Coronary artery (tissue), 2 donors: Measurements from ENCODE around the gene MAOB.
"Not testable (repeated sequence)": the region's sequence is repeated elsewhere in the genome, so short reads cannot be mapped to it uniquely, and the experiment has no call there.

Source experiments
- DNase-seq: peaks from one replicate; pipeline ENCODE4 v3.0.0-alpha.2; 2017; ENCODE audit warnings: low spot score
- H3K27ac ChIP-seq, 2 donors: fragments of 200-600 bp; sonication (generic); one replicate each; pipeline ENCODE4 v1.5.1; 2016 to 2019
- H3K4me3 ChIP-seq: fragments of 200-600 bp; sonication (generic); 2 replicates; pipeline ENCODE4 v1.5.1; 2016; ENCODE audit warnings: mild to moderate bottlenecking, moderate library complexity
- TF ChIP-seq, protein P1 (sequence below): fragments of 200-600 bp; sonication (generic); IDR thresholded peaks from one replicate; pipeline ENCODE4 v1.5.1; 2019; ENCODE audit warnings: antibody characterized with exemption

Gene MAOB

DNA sequence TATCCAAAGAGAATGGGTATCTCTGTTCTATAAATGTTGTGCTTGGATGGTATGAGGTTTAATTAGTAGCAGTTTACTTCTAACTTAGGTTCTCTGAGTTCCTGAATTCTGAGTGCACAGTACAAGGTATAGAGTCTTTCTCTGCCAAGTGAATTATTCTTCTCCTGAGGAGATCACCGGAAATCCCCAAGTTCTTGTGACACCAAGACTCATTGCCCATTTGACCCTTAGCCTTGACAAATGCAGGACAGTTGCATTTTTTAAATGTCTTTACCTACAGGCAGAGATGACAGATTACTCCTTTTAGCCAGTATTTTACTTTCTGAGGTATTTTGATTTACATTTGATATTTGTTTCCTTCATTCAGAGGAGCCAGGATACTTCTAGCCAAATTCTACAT is 153.3 kb downstream of the MAOB start:
- H3K4me3 ChIP-seq: no peak overlapping the region
- no peak overlapping the region for H3K27ac ChIP-seq
- TF ChIP-seq, protein P1, sequence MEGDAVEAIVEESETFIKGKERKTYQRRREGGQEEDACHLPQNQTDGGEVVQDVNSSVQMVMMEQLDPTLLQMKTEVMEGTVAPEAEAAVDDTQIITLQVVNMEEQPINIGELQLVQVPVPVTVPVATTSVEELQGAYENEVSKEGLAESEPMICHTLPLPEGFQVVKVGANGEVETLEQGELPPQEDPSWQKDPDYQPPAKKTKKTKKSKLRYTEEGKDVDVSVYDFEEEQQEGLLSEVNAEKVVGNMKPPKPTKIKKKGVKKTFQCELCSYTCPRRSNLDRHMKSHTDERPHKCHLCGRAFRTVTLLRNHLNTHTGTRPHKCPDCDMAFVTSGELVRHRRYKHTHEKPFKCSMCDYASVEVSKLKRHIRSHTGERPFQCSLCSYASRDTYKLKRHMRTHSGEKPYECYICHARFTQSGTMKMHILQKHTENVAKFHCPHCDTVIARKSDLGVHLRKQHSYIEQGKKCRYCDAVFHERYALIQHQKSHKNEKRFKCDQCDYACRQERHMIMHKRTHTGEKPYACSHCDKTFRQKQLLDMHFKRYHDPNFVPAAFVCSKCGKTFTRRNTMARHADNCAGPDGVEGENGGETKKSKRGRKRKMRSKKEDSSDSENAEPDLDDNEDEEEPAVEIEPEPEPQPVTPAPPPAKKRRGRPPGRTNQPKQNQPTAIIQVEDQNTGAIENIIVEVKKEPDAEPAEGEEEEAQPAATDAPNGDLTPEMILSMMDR: no peak
- no peak for DNase-seq

DNA sequence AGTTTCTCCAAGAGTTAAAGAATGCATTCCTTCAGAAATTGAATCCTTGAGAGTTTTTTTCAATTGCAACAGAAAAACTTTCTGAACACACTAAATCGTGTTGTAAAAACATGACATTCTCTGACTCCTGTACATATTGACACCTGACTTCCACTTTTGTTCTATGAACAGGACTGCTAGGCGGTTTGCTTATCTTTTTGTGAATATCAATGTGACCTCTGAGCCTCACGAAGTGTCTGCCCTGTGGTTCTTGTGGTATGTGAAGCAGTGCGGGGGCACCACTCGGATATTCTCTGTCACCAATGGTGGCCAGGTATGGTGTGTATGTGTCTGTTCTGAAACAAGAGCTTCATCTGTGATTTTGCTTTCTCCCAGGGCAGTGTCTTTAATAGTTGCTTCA is 154.2 kb downstream of the MAOB start:
- TF ChIP-seq, protein P1: no peak
- no peak for DNase-seq
- H3K4me3 ChIP-seq: no peak overlapping the region
- H3K27ac ChIP-seq: no peak overlapping the region

DNA sequence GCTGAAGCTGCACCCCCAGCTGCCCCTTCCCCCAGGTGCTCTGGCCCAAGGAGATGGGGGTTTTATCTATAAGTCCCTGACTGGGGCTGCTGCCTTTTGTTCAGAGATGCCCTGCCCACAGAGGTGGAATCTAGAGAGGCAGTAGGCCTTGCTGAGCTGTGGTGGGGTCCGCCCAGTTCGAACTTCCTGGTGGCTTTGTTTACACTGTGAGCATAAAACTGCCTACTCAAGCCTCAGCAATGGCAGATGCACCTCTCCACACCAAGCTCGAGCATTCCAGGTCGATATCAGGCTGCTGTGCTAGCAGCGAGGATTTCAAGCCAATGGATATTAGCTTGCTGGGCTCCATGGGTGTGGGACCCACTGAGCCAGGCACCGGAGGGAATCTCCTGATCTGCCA is 155.0 kb downstream of the MAOB start:
- not testable (repeated sequence) for H3K27ac ChIP-seq, DNase-seq, H3K4me3 ChIP-seq

DNA sequence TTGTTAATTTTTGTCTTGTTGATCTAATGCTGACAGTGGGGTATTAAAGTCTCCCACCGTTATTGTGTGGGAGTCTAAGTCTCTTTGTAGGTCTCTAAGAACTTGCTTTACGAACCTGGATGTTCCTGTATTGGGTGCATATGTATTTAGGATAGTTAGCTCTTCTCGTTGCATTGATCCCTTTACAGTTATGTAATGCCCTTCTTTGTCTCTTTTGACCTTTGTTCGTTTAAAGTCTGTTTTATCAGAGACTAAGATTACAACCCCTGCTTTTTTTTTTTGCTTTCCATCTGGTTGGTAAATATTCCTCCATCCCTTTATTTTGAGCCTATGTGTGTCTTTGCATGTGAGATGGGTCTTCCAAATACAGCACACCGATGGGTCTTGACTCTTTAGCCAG is 157.0 kb downstream of the MAOB start:
- not testable (repeated sequence) for DNase-seq, H3K4me3 ChIP-seq, H3K27ac ChIP-seq

DNA sequence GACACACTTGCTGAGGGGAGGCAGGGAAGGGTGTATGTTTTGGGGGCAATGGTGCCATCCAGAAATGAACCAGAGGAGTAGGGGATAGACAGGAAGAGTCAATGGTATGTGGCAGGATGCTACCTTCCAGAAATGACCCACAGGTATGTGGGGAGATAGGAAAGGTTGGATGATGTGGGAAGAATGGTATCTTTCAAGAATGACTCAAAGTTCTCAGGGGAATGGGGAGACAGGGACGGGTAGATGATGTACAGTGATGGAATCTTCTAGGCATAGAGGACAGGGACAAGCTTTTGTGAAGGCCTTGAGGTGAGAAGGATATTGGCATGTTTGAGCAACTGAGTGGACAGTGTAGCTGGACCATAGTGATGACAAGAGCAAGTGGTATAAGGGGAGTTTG is 161.3 kb downstream of the MAOB start:
- TF ChIP-seq, protein P1: no peak

DNA sequence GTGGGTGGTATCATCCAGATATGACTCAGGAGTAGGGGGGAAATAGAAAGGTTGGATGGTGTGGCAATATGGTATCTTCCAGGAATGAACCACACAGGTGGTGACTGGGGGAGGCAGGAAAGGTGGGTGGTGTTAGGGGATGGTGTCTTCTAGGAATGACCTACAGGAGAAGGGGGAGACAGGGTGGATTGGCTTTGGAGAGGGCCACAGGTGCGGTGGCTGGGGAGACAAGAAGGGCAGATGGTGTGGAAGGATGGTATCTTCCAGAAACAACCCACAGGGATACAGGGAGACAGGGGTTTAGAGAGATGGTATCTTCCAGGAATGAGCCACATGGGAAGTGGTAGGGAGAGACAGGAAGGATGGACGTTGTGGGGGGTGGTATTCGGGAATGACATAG is 162.2 kb downstream of the MAOB start:
- TF ChIP-seq, protein P1: no peak
- Histone ChIP-seq H3K27ac (no peak overlapping the region), H3K4me3 (no peak overlapping the region)
- DNase-seq: no peak

More for the DNA sequence above, 161.3 kb downstream of the MAOB start:
- no peak for DNase-seq
- Histone ChIP-seq H3K27ac (no peak overlapping the region), H3K4me3 (no peak overlapping the region)

DNA sequence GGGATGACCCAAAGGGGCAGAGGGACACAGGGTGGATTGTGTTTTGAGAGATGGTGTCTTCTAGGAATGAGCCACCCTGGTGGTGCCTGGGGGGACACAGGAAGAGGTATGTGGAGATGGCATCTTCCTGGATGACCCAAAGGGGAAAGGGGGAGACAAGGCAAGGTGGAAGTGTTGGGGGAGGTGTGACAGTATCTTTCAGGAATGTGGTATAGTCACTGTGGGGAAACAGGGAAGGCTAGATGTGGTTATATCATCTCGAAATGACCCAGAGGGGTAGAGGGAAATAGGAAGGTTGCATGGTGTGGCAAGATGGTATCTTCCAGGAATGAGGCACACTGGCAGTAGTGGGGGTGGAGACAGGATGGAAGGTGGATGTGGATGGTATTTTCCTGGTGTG is 163.3 kb downstream of the MAOB start:
- DNase-seq: no peak
- TF ChIP-seq, protein P1: no peak
- H3K4me3 ChIP-seq: no peak overlapping the region
- no peak overlapping the region for H3K27ac ChIP-seq

DNA sequence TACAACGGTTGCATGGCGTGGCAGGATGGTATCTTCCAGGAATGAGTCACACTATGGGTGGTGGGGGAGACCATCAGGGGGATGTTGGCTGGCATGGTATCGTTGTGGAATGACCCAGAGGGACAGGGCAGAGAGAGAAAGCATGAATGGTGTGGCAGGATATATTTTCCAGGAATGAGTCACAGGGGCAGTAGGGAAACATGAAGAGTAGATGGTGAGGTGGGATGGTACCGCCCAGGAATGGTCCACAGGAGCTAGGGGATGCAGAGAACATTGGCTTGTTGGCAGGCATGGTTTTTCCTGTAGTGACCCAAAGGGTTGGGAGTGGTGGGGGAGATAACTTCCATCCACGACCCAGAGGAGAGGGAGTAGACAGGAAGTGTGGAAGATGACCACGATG is 163.7 kb downstream of the MAOB start:
- TF ChIP-seq, protein P1: no peak
- DNase-seq: no peak
- no peak overlapping the region for H3K27ac ChIP-seq
- H3K4me3 ChIP-seq: no peak overlapping the region
